ENCODE data around the gene CHTF18. TPM values are rescaled to one million over a fixed set of nuclear protein-coding genes. Genes with fewer than 3 reads are reported as not detected.

CHTF18 gene
- polyA plus RNA-seq, 4 donors: 23.3 to 33.3 (median 25.9) TPM

DNA sequence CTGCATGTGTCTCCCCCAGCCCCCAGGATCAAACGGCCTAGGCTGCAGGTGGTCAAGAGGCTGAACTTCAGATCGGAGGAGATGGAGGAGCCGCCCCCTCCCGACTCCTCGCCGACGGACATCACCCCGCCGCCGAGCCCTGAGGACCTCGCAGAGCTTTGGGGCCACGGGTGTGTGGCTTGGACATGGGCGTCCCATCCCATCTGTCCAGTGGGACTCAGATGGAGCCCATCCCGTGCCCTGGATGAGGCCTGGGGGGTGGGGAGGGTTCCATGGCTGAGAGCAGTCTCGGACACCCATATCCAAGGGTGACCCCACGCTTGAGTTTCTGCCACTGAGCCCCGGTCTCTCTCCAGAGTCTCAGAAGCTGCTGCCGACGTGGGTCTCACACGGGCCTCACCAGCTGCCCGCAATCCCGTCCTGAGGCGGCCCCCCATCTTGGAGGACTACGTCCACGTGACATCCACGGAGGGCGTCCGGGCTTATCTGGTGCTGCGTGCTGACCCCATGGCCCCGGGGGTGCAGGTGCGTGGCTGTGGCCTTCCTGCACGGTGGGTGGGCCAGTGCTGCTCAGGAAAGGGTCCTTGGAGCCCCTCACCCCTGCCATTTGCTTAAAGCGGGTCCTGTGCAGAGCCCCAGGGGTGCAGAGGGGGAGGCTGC lies 901 bp downstream of the CHTF18 start:
- DNase-seq (ENCODE audit: low read depth in 4 of 4, low spot score in 3 of 4): no peak

DNA sequence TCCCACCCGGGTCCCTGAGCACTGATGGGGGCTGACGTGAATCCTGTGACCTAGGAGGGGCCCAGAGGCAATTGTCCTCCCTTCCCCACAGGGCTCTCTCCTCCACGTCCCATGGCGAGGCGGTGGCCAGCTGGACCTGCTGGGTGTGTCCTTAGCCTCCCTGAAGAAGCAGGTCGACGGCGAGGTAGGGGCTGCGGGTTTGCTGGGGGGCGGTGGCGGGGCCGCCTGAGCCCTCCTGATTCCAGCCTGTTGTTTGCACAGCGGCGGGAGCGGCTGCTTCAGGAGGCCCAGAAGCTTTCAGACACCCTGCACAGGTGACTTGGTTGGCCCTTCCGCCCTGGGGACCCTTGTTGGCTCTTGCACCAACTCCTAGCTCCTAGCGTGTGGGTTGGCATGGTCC lies 1.7 kb downstream of the CHTF18 start:
- no peak for DNase-seq (ENCODE audit: low read depth in 4 of 4, low spot score in 3 of 4)

DNA sequence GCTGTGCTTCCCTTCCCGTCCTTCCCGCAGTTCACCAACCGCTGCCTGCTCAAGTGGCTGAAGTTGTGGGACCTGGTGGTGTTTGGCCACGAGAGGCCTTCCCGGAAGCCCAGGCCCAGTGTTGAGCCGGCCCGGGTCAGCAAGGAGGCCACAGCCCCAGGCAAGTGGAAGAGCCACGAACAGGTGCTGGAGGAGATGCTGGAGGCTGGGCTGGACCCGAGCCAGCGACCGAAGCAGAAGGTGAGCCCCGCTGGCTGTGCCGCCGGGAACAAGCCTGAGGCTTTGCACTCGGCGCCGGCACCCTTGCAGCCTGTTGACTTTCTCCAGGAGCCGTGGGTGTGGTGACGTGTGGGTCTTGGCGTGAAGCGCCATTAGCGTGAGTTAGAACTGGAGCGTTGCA lies 2.7 kb downstream of the CHTF18 start:
- DNase-seq (ENCODE audit: low read depth in 4 of 4, low spot score in 3 of 4): no peak

DNA sequence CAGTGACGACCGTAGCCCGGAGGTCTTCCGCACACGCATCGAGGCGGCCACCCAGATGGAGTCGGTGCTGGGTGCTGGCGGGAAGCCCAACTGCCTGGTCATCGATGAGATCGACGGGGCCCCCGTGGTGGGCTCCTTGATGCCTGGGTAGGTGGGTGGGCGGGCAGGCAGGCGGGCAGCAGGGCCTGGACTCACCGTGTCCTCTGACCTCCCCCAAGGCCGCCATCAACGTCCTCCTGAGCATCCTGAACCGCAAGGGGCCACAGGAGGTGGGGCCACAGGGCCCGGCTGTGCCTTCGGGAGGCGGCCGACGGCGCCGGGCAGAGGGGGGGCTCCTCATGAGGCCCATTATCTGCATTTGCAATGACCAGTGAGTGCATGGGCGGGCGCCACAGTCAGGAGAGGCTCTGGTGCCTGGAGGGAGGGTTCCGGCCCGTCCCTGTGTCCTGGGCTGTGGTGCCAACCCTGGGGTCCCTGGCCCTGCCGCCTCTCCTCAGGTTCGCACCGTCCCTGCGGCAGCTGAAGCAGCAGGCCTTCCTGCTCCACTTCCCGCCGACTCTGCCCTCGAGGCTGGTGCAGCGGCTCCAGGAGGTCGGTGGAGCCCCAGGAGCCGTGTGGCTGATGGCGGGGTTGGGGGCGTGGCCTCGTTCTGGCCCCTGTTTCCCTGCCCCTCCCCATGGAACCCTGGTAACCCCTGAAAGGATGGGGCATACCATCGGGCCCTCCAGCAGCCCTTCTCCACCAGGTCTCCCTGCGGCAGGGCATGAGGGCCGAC lies 4.0 kb downstream of the CHTF18 start:
- DNase-seq (ENCODE audit: low read depth in 4 of 4, low spot score in 3 of 4): no peak

- DNase-seq (ENCODE audit: low read depth in 4 of 4, low spot score in 3 of 4): no peak
Measured at GRCh38 chr16:793414-793813, 5.0 kb downstream of the CHTF18 start.

GRCh38 chr16:794091-794822 lies 5.8 kb downstream of the CHTF18 start:
- DNase-seq (ENCODE audit: low read depth in 4 of 4, low spot score in 3 of 4): no peak

DNA sequence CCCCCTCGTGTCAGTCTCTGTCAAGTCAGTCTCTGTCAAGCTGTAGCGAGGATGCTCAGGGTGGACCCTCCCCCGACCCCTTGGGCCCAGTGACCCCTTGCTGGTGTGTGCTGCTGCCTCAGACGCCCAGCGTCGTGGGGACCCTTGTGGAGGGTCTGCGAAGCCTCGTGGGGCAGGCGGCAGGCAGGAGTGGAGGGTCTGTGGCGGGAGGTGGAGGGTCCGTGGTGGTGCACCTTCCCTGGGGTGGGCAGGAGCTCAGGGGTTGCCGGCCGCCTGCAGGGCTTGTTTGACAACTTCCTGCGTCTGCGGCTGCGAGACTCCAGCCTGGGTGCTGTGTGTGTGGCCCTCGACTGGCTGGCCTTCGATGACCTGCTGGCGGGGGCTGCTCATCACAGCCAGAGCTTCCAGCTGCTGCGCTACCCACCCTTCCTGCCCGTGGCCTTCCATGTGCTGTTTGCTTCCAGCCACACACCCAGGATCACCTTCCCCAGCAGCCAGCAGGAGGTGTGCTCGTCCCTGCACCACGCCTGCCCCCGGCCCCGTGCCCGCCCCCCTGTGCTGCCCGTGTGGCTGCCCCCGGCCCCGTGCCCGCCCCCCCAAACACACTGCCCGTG lies 6.5 kb downstream of the CHTF18 start:
- DNase-seq (ENCODE audit: low read depth in 4 of 4, low spot score in 3 of 4): no peak

DNA sequence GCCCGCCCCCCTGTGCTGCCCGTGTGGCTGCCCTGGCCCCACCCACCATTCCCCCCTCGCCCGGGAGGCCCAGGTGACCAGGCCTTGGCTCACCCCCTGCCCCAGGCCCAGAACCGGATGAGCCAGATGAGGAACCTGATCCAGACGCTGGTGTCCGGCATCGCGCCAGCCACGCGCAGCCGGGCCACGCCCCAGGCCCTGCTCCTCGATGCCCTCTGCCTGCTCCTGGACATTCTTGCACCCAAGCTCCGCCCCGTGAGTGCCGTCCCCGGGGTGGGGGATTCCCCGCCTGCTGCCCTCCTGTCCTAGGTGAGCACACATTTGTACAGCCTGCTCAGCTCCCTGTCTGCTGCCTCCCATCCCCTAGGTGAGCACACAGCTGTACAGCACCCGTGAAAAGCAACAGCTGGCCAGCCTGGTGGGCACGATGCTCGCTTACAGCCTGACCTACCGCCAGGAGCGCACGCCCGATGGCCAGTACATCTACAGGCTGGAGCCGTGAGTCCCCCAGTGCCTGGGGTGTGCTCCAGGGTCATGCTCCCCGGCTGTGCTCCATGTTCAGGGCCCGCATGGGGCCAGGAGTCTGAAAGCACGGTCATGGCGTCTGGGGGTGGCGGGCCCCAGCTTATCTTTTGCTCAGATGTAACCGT lies 7.3 kb downstream of the CHTF18 start:
- no peak for DNase-seq (ENCODE audit: low read depth in 4 of 4, low spot score in 3 of 4)

DNA sequence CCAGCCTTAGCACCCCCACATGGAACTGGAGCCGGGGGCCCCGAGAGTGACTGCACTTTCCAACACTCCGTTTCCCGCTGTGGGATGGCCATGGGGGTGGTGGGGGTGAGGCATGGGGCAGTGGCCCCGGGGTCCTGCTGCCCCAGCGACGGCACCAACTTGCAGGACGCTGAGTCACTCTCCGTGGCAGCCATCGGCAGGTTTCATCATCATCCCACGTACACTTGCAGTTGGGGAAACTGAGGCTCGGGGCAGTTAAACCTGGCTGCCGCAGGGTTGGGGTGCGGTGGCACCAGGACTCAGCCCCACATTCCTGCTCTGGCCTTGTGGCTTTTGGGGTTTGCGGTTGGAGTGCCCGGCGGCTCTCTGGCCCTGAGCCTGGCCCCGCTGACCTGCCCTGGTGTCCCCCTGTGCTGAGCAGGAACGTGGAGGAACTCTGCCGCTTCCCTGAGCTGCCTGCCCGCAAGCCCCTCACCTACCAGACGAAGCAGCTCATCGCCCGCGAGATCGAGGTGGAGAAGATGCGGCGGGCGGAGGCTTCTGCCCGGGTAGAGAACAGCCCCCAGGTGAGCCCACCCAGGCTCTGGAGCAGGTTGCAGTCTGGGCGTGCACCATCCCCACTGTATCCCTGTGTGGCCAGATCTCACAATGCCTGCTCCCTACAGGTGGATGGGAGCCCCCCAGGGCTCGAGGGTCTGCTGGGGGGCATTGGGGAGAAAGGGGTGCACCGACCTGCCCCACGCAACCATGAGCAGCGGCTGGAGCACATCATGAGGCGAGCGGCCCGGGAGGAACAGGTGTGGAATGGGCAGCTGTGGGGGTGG lies 8.1 kb downstream of the CHTF18 start:
- no peak for DNase-seq (ENCODE audit: low read depth in 4 of 4, low spot score in 3 of 4)

DNA sequence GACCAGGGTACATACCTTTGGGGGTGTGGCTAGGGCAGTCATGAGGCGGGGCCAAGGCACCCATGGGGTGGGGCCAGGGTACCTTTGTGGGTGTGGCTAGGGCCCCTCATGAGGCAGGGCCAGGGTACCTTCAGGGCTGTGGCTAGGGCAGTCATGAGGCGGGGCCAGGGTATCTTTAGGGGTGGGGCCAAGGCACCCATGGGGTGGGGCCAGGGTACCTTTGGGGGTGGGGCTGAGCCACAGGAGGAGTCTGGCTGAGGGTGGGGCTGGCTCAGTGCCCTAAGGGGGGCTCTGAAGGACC lies 8.7 kb downstream of the CHTF18 start:
- no peak for DNase-seq (ENCODE audit: low read depth in 4 of 4, low spot score in 3 of 4)

GRCh38 chr16:797686-798085 lies 9.3 kb downstream of the CHTF18 start:
- no peak for DNase-seq (ENCODE audit: low read depth in 4 of 4, low spot score in 3 of 4)

DNA sequence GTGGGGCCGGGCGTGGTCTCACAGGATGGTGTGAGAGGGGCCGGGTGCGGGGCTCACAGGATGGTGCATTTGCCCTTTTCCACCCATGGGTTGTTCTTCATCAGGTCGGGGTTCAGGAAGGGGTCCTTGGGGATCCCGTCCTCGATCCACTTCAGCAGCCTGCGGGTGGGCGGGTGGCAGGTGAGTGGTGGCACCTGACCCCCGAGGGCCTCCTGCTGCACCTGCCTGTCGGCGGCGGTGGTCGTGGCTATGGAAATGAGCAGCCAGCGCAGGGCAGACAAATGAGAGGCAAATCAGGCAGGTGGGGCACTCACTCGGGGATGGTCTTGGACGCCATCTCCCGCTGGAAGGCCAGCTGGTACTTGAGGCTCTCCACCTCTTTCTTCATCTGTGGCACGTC lies 10.2 kb downstream of the CHTF18 start:
- no peak for DNase-seq (ENCODE audit: low read depth in 4 of 4, low spot score in 3 of 4)

DNA sequence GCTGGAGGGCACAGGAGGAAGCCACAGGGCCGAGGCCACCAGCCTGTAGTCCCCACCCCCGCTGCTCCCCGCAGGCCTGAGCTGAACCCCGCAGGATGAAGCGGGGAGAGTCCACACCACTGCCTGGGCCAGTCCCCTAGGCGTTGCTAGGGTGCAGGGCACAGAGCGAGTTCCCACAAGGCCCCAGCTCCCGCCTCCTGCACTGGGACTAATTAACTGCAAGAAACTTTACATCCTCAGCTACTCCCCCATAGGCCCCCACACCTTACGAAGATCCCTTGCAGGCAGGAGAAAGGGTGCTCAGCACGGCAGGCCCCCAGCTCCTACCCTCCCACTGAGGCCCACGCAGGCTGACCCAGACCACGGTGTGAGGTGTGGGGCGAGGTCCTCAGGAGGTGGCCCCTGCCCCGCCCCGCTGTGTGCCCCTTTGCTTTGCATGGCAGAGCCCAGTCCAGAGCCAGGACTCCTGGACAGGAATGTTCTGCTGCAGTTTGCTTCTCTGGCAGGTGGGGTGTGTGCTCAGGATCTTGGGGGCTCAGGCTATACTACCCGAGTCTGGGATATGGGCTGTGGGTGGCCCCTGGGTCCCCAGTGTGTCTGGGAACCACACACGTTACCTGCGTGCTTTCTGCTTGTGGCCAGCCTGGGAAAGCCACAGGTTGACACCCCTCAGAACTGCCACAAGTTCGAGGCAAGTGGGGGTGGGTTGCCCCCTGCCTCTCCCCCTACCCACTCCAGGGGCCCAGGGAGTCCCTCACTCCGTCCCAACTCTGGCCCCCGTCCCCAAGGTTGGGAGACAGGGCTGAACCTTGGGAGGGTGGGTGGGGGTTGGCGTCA lies 10.9 kb downstream of the CHTF18 start:
- no peak for DNase-seq (ENCODE audit: low read depth in 4 of 4, low spot score in 3 of 4)

GRCh38 chr16:799948-800833 lies 11.8 kb downstream of the CHTF18 start, which contains the start of gene GNG13:
TSS of gene GNG13 (minus strand) at chr16:800734. CDS start at chr16:799077, 1,657 bp downstream.
- no peak for DNase-seq (ENCODE audit: low read depth in 4 of 4, low spot score in 3 of 4)

GRCh38 chr16:800834-801511 lies 12.6 kb downstream of the CHTF18 start:
- DNase-seq (ENCODE audit: low read depth in 4 of 4, low spot score in 3 of 4): no peak

DNA sequence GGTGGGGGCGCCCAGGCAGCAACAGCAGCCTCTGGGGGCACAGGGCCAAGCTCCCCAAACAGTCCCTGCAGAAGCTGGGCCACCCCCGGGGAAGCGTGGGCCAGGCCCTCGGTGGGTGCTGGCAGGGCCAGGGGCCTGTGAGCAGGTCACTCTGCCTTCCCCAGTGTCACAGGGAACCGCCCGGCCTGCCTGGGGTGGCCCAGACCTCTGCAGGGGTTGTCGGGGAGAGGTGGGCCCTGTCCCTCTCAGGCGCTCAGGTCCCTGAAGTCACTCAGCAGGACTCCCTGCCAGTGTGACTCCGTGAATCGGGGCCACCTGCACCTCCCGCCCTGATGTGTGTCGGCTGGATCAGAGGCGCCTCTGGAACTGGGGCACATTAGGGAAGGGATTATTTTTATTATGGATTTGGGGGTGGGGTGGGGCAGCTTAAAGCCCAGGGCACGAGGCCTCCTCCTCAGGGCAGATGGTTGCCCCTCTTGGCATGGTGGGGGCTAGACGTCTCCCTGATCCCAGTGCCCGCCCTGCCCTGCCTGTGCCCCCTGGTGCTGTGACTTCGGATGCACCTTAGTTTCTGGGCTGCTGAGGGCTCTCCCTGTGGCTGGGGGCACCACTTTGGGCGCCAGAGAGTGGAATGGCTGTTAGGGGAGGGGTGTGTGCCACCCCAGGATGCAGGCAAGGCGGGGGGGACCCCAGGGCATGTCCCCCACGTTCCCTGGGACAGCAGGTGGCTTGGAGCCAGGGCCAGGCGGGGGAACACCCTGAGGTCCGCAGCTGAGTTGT lies 13.4 kb downstream of the CHTF18 start:
- no peak for DNase-seq (ENCODE audit: low read depth in 4 of 4, low spot score in 3 of 4)

GRCh38 chr16:802461-802860 lies 14.0 kb downstream of the CHTF18 start:
- DNase-seq (ENCODE audit: low read depth in 4 of 4, low spot score in 3 of 4): no peak
